ENCODE results near the gene KCTD5.

DNA sequence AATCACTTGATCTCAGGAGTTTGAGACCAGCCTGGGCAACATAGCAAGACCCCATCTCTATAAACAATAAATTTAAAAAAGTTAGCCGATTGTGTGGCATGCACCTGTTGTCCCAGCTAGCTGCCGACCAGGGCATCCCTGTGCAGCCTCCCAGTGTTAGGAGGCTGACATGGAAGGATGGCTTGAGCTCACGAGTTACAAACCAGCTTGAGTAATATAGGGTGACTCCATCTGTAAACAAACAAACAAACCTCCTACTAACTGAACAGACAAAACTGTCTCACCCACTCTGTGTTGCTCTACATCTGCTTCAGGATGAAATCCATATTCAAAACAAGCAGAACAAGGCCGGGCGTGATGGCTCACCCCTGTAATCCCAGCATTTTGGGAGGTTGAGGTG is 44.6 kb downstream of the KCTD5 start:
- TF ChIP-seq CTCF (conservative IDR thresholded peaks at IDR 0.05; ENCODE audit: low read depth in 2 of 2) (no peak), POLR2AphosphoS5 (IDR thresholded peaks at IDR 0.05; ENCODE audit: low read depth) (no peak), EZH2 (IDR thresholded peaks at IDR 0.05; ENCODE audit: low read depth, unreplicated experiment) (no peak), EZH2phosphoT487 (IDR thresholded peaks at IDR 0.05; ENCODE audit: unreplicated experiment) (no peak), CREB1 (CRISPR knock-in tag; IDR thresholded peaks at IDR 0.05; ENCODE audit: low read depth) (no peak), NANOG (IDR thresholded peaks at IDR 0.05; ENCODE audit: borderline replicate concordance) (no peak), ZNF331 (CRISPR knock-in tag; IDR thresholded peaks at IDR 0.05; ENCODE audit: low read depth) (no peak)
- TF ChIP-seq, protein P1, sequence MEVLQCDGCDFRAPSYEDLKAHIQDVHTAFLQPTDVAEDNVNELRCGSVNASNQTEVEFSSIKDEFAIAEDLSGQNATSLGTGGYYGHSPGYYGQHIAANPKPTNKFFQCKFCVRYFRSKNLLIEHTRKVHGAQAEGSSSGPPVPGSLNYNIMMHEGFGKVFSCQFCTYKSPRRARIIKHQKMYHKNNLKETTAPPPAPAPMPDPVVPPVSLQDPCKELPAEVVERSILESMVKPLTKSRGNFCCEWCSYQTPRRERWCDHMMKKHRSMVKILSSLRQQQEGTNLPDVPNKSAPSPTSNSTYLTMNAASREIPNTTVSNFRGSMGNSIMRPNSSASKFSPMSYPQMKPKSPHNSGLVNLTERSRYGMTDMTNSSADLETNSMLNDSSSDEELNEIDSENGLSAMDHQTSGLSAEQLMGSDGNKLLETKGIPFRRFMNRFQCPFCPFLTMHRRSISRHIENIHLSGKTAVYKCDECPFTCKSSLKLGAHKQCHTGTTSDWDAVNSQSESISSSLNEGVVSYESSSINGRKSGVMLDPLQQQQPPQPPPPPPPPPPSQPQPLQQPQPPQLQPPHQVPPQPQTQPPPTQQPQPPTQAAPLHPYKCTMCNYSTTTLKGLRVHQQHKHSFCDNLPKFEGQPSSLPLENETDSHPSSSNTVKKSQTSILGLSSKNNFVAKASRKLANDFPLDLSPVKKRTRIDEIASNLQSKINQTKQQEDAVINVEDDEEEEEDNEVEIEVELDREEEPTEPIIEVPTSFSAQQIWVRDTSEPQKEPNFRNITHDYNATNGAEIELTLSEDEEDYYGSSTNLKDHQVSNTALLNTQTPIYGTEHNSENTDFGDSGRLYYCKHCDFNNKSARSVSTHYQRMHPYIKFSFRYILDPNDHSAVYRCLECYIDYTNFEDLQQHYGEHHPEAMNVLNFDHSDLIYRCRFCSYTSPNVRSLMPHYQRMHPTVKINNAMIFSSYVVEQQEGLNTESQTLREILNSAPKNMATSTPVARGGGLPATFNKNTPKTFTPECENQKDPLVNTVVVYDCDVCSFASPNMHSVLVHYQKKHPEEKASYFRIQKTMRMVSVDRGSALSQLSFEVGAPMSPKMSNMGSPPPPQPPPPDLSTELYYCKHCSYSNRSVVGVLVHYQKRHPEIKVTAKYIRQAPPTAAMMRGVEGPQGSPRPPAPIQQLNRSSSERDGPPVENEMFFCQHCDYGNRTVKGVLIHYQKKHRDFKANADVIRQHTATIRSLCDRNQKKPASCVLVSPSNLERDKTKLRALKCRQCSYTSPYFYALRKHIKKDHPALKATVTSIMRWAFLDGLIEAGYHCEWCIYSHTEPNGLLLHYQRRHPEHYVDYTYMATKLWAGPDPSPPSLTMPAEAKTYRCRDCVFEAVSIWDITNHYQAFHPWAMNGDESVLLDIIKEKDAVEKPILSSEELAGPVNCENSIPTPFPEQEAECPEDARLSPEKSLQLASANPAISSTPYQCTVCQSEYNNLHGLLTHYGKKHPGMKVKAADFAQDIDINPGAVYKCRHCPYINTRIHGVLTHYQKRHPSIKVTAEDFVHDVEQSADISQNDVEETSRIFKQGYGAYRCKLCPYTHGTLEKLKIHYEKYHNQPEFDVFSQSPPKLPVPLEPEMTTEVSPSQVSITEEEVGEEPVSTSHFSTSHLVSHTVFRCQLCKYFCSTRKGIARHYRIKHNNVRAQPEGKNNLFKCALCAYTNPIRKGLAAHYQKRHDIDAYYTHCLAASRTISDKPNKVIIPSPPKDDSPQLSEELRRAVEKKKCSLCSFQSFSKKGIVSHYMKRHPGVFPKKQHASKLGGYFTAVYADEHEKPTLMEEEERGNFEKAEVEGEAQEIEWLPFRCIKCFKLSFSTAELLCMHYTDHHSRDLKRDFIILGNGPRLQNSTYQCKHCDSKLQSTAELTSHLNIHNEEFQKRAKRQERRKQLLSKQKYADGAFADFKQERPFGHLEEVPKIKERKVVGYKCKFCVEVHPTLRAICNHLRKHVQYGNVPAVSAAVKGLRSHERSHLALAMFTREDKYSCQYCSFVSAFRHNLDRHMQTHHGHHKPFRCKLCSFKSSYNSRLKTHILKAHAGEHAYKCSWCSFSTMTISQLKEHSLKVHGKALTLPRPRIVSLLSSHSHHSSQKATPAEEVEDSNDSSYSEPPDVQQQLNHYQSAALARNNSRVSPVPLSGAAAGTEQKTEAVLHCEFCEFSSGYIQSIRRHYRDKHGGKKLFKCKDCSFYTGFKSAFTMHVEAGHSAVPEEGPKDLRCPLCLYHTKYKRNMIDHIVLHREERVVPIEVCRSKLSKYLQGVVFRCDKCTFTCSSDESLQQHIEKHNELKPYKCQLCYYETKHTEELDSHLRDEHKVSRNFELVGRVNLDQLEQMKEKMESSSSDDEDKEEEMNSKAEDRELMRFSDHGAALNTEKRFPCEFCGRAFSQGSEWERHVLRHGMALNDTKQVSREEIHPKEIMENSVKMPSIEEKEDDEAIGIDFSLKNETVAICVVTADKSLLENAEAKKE (CRISPR knock-in tag; IDR thresholded peaks at IDR 0.05), result no peak
- TF ChIP-seq, protein P2, sequence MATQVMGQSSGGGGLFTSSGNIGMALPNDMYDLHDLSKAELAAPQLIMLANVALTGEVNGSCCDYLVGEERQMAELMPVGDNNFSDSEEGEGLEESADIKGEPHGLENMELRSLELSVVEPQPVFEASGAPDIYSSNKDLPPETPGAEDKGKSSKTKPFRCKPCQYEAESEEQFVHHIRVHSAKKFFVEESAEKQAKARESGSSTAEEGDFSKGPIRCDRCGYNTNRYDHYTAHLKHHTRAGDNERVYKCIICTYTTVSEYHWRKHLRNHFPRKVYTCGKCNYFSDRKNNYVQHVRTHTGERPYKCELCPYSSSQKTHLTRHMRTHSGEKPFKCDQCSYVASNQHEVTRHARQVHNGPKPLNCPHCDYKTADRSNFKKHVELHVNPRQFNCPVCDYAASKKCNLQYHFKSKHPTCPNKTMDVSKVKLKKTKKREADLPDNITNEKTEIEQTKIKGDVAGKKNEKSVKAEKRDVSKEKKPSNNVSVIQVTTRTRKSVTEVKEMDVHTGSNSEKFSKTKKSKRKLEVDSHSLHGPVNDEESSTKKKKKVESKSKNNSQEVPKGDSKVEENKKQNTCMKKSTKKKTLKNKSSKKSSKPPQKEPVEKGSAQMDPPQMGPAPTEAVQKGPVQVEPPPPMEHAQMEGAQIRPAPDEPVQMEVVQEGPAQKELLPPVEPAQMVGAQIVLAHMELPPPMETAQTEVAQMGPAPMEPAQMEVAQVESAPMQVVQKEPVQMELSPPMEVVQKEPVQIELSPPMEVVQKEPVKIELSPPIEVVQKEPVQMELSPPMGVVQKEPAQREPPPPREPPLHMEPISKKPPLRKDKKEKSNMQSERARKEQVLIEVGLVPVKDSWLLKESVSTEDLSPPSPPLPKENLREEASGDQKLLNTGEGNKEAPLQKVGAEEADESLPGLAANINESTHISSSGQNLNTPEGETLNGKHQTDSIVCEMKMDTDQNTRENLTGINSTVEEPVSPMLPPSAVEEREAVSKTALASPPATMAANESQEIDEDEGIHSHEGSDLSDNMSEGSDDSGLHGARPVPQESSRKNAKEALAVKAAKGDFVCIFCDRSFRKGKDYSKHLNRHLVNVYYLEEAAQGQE (IDR thresholded peaks at IDR 0.05; ENCODE audit: unreplicated experiment), result no peak

All from GM23338 (cell line).